Measurements from ENCODE around the gene RABGEF1.
"Not testable (repeated sequence)": the region's sequence is repeated elsewhere in the genome, so short reads cannot be mapped to it uniquely, and the experiment has no call there.

Gene RABGEF1

GRCh38 chr7:66736892-66737291 is 3.6 kb upstream of the RABGEF1 start:
- DNase-seq: no peak

GRCh38 chr7:66737667-66738066 is 2.9 kb upstream of the RABGEF1 start:
- DNase-seq: no peak

GRCh38 chr7:66739477-66739876 is 1.1 kb upstream of the RABGEF1 start:
- no peak for DNase-seq

- no peak for DNase-seq
Observed at GRCh38 chr7:66739953-66740301, 606 bp upstream of the RABGEF1 start.

- DNase-seq: peak; percentile 44 to 56
Observed at GRCh38 chr7:66740980-66741709, 612 bp downstream of the RABGEF1 start.

- DNase-seq: no peak
Observed at GRCh38 chr7:66741710-66742049, 1.1 kb downstream of the RABGEF1 start.

- DNase-seq: not testable (repeated sequence)
Observed at GRCh38 chr7:66742298-66742697, 1.8 kb downstream of the RABGEF1 start.

- no peak for DNase-seq
Observed at GRCh38 chr7:66743920-66744319, 3.4 kb downstream of the RABGEF1 start.

- no peak for DNase-seq
Observed at GRCh38 chr7:66747385-66747784, 6.9 kb downstream of the RABGEF1 start.

GRCh38 chr7:66747881-66748511 is 7.5 kb downstream of the RABGEF1 start:
- DNase-seq: no peak

- no peak for DNase-seq
Observed at GRCh38 chr7:66748791-66749190, 8.3 kb downstream of the RABGEF1 start.

GRCh38 chr7:66751945-66752344 is 11.4 kb downstream of the RABGEF1 start:
- no peak for DNase-seq

GRCh38 chr7:66754541-66754940 is 14.0 kb downstream of the RABGEF1 start:
- no peak for DNase-seq

GRCh38 chr7:66755059-66755458 is 14.5 kb downstream of the RABGEF1 start:
- not testable (repeated sequence) for DNase-seq

GRCh38 chr7:66756227-66756626 is 15.7 kb downstream of the RABGEF1 start:
- DNase-seq: not testable (repeated sequence)

GRCh38 chr7:66756889-66757288 is 16.4 kb downstream of the RABGEF1 start:
- DNase-seq: no peak

GRCh38 chr7:66757939-66758338 is 17.4 kb downstream of the RABGEF1 start:
- no peak for DNase-seq

GRCh38 chr7:66758950-66759628 is 18.6 kb downstream of the RABGEF1 start:
- peak in 1 of 2 donors; percentile 31 for DNase-seq

GRCh38 chr7:66763183-66763582 is 22.6 kb downstream of the RABGEF1 start:
- DNase-seq: not testable (repeated sequence)

- not testable (repeated sequence) for DNase-seq
Observed at GRCh38 chr7:66763633-66764355, 23.3 kb downstream of the RABGEF1 start.

GRCh38 chr7:66764905-66765304 is 24.4 kb downstream of the RABGEF1 start:
- DNase-seq: not testable (repeated sequence)

GRCh38 chr7:66765322-66766025 is 24.9 kb downstream of the RABGEF1 start:
- DNase-seq: not testable (repeated sequence)

- DNase-seq: no peak
Observed at GRCh38 chr7:66766041-66766440, 25.5 kb downstream of the RABGEF1 start.
